SJSA1 (cell line): Measurements from ENCODE around the gene HLTF. TPM values are rescaled to one million over a fixed set of nuclear protein-coding genes. Genes with fewer than 3 reads are reported as not detected.

Experiments used
- total RNA-seq: library from RNA; depleted of rRNA; stranded (reverse); fragments of >200 nt; shearing (Covaris generic); gene quantifications from 2 replicates; pipeline ENCODE4 v1.2.3, GENCODE V29; 2014; rRNA removed

HLTF gene
- total RNA-seq, 1 experiment from 2014 or later = 70.5 TPM

Other genes with a start within 250 kb of the HLTF start
- gene CPA3, start 221.2 kb downstream of the HLTF start, total RNA-seq = 0.08 TPM in 1 of 2 replicates, not detected in the other
- 14.1 and 16.7 TPM in 2 replicates for gene GYG1, start 95.0 kb downstream of the HLTF start, total RNA-seq
- 27.9 and 34.2 TPM in 2 replicates for gene HPS3, start 43.1 kb upstream of the HLTF start, total RNA-seq
- gene CP, start 135.3 kb upstream of the HLTF start, total RNA-seq = 1.7 TPM in 1 of 2 replicates, not detected in the other
- gene TM4SF18, start 247.1 kb upstream of the HLTF start, total RNA-seq = 2.4 and 10.4 TPM in 2 replicates